ENCODE measurements around the gene ARID5B.

GRCh38 chr10:61931620-61932332, 30.3 kb downstream of the ARID5B start:
- TF ChIP-seq POLR2A (IDR thresholded peaks at IDR 0.05; ENCODE audit: low read depth, low read length) (no peak), POLR2AphosphoS5 (IDR thresholded peaks at IDR 0.05; ENCODE audit: low read depth, low read length) (no peak), TAF1 (IDR thresholded peaks at IDR 0.05; ENCODE audit: low read depth, low read length) (no peak), SPI1 (IDR thresholded peaks at IDR 0.05; ENCODE audit: low read depth, low read length) (no peak), POU2F2 (IDR thresholded peaks at IDR 0.05; ENCODE audit: low read depth, low read length) (no peak), PAX5 (IDR thresholded peaks at IDR 0.05; ENCODE audit: insufficient read depth, low read length, severe bottlenecking) (no peak)

Measured in GM12891 (cell line).